Thymus (tissue), 11 donors: ENCODE data around the gene EGR2. TPM values are rescaled to one million over a fixed set of nuclear protein-coding genes. Genes with fewer than 3 reads are reported as not detected.
A peak's percentile ranks its signal among the peaks of the same experiment; 100 is the strongest.
"Not testable (repeated sequence)": the region's sequence is repeated elsewhere in the genome, so short reads cannot be mapped to it uniquely, and the experiment has no call there.

Source experiments
- DNase-seq, 9 donors: peaks; one replicate each; pipeline ENCODE4 v3.0.0-alpha.2; 2013; ENCODE audit warnings: low spot score in 9 of 9, low read depth in 6 of 9, missing footprints in 1 of 9
- H3K27ac ChIP-seq, 2 donors: one replicate each; pipeline ENCODE4 v1.5.1; 2013; ENCODE audit warnings: control low read depth in 1 of 2, low read depth in 1 of 2, low read length in 1 of 2, mild to moderate bottlenecking in 1 of 2, moderate library complexity in 1 of 2
- H3K27me3 ChIP-seq, 2 donors: one replicate each; pipeline ENCODE4 v1.5.1; 2013; ENCODE audit warnings: low read length in 1 of 2; ENCODE audit not compliant: control insufficient read depth in 2 of 2, insufficient read depth in 1 of 2
- H3K36me3 ChIP-seq, 2 donors: one replicate each; pipeline ENCODE4 v1.5.1; 2013; ENCODE audit warnings: low read length in 1 of 2, mild to moderate bottlenecking in 1 of 2, moderate library complexity in 1 of 2; ENCODE audit not compliant: control insufficient read depth in 2 of 2, insufficient read depth in 2 of 2
- H3K4me1 ChIP-seq, 2 donors: one replicate each; pipeline ENCODE4 v1.5.1; 2013; ENCODE audit warnings: low read length in 2 of 2; ENCODE audit not compliant: control insufficient read depth in 2 of 2, insufficient read depth in 2 of 2
- H3K4me3 ChIP-seq, 2 donors: one replicate each; pipeline ENCODE4 v1.5.1; 2013; ENCODE audit warnings: low read length in 2 of 2, control low read depth in 1 of 2, mild to moderate bottlenecking in 1 of 2
- H3K9me3 ChIP-seq, 2 donors: one replicate each; pipeline ENCODE4 v1.5.1; 2013; ENCODE audit warnings: low read length in 1 of 2, mild to moderate bottlenecking in 1 of 2; ENCODE audit not compliant: control insufficient read depth in 2 of 2, insufficient read depth in 1 of 2
- WGBS: extraction: QIAGEN DNeasy Blood & Tissue Kit; methylation state at CpG from one replicate; pipeline ENCODE4 v1.1.7; 2013; 5-methylcytosine and 5-hydroxymethylcytosine counted together
- polyA plus RNA-seq: library from polyadenylated mRNA; stranded (reverse); fragments of 200-250 nt; gene quantifications from one replicate; pipeline ENCODE4 v1.2.3, GENCODE V29; 2013
- total RNA-seq: library from RNA; stranded (reverse); fragments of 120-200 nt; gene quantifications from one replicate; pipeline ENCODE4 v1.2.4, GENCODE V29; 2013
- donor health status: healthy.

EGR2 gene
- total and polyA plus RNA-seq, 2 donors, result 6.6 to 12.1 TPM

- Histone ChIP-seq H3K36me3 (no peaks in the 10 kb centered on the region), H3K4me1 (no peaks in the 10 kb centered on the region), H3K27ac (no peak overlapping the region), H3K27me3 (peaks cover 4 to 5% of the 10 kb centered on the region in 2 donors), H3K9me3 (no peaks in the 10 kb centered on the region), H3K4me3 (no peak overlapping the region)
- no peak for DNase-seq
- WGBS, result 93% methylated on average over 5 of the region's 5 CpGs
Measured at GRCh38 chr10:62792261-62792660, 23.9 kb downstream of the EGR2 start.

- Histone ChIP-seq H3K4me1 (no peaks in the 10 kb centered on the region), H3K36me3 (no peaks in the 10 kb centered on the region), H3K9me3 (peaks cover 0 to under 1% of the 10 kb centered on the region in 2 donors), H3K4me3 (no peak overlapping the region), H3K27me3 (no peaks in the 10 kb centered on the region), H3K27ac (no peak overlapping the region)
- DNase-seq, result no peak
- WGBS, result 94% methylated on average over 2 of the region's 2 CpGs
Measured at GRCh38 chr10:62790571-62790970, 25.6 kb downstream of the EGR2 start.

- no peak for DNase-seq
- 88% methylated on average over 14 of the region's 14 CpGs for WGBS
- H3K27me3 ChIP-seq, result no peaks in the 10 kb centered on the region
- H3K4me1 ChIP-seq, result no peaks in the 10 kb centered on the region
- no peak overlapping the region for H3K27ac ChIP-seq
- peaks cover 0 to 2% of the 10 kb centered on the region in 2 donors for H3K9me3 ChIP-seq
- no peaks in the 10 kb centered on the region for H3K36me3 ChIP-seq
- H3K4me3 ChIP-seq, result no peak overlapping the region
Measured at GRCh38 chr10:62790019-62790555, 26.1 kb downstream of the EGR2 start.

GRCh38 chr10:62788861-62789467 lies 27.2 kb downstream of the EGR2 start:
- WGBS, result 91% methylated on average over 9 of the region's 9 CpGs
- Histone ChIP-seq H3K9me3 (peaks cover 0 to 2% of the 10 kb centered on the region in 2 donors), H3K4me1 (no peaks in the 10 kb centered on the region), H3K27me3 (no peaks in the 10 kb centered on the region), H3K27ac (no peak overlapping the region), H3K36me3 (no peaks in the 10 kb centered on the region), H3K4me3 (no peak overlapping the region)
- DNase-seq, result no peak

GRCh38 chr10:62788285-62788684 lies 27.9 kb downstream of the EGR2 start:
- not testable (repeated sequence) for H3K4me1 ChIP-seq, H3K9me3 ChIP-seq, H3K27me3 ChIP-seq, H3K27ac ChIP-seq, H3K4me3 ChIP-seq, H3K36me3 ChIP-seq, DNase-seq
- 99% methylated on average over 2 of the region's 2 CpGs for WGBS

- not testable (repeated sequence) for DNase-seq, H3K4me1 ChIP-seq, H3K9me3 ChIP-seq, H3K4me3 ChIP-seq, H3K27ac ChIP-seq, H3K27me3 ChIP-seq, H3K36me3 ChIP-seq
- 94% methylated on average over 3 of the region's 3 CpGs for WGBS
Measured at GRCh38 chr10:62784537-62784936, 31.6 kb downstream of the EGR2 start.

GRCh38 chr10:62779487-62780248 lies 36.5 kb downstream of the EGR2 start:
- 78% methylated on average over 5 of the region's 5 CpGs for WGBS
- peak in 5 of 9 donors; percentile 8 to 56 (median 15) for DNase-seq

GRCh38 chr10:62778125-62778524 lies 38.0 kb downstream of the EGR2 start:
- DNase-seq, result no peak
- Histone ChIP-seq H3K4me1 (peaks cover 0 to 3% of the 10 kb centered on the region in 2 donors), H3K4me3 (no peak overlapping the region), H3K27ac (no peak overlapping the region), H3K9me3 (no peaks in the 10 kb centered on the region), H3K27me3 (no peaks in the 10 kb centered on the region), H3K36me3 (no peaks in the 10 kb centered on the region)
- WGBS, result 97% methylated on average over 2 of the region's 2 CpGs

More at GRCh38 chr10:62779487-62780248, 36.5 kb downstream of the EGR2 start:
- Histone ChIP-seq H3K9me3 (no peaks in the 10 kb centered on the region), H3K4me3 (no peak overlapping the region), H3K4me1 (peaks cover 0 to 3% of the 10 kb centered on the region in 2 donors), H3K27ac (no peak overlapping the region), H3K27me3 (no peaks in the 10 kb centered on the region), H3K36me3 (no peaks in the 10 kb centered on the region)

- no peaks in the 10 kb centered on the region for H3K4me1 ChIP-seq
- no peak overlapping the region for H3K4me3 ChIP-seq
- H3K27me3 ChIP-seq, result no peaks in the 10 kb centered on the region
- no peaks in the 10 kb centered on the region for H3K36me3 ChIP-seq
- H3K27ac ChIP-seq, result no peak overlapping the region
- DNase-seq, result no peak
- no peaks in the 10 kb centered on the region for H3K9me3 ChIP-seq
- WGBS, result 78% methylated on average over 7 of the region's 7 CpGs
Measured at GRCh38 chr10:62772186-62772974, 43.8 kb downstream of the EGR2 start.
